ENCODE data around the gene ZG16. TPM values are rescaled to one million over a fixed set of nuclear protein-coding genes. Genes with fewer than 3 reads are reported as not detected.

The ZG16 gene
- total and polyA plus RNA-seq, 2 of the 8 experiments (the other 6 are each of a cell fraction or from before 2014, with no cell fraction given): not detected

DNA sequence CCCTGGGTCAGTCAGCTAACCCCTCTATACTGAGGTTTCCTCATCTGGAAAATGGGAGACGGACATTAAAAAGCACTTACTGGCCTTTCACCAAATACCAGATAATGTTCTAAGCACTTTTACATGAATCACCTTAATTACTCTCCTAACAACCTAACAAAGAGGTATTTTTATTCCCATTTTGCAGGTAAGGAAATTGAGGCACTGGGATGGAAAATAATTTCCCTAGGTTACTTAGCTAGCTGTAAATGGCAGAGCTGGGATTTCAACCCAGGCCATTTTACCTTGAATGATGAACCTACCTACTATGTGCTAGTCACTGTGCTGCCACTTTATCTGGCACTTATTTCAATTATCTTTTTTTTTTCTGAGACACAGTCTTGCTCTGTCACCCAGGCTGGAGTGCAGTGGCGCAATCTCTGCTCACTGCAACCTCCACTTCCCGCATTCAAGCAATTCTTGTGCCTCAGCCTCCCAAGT is 16.2 kb downstream of the ZG16 start:
- FAIRE-seq: no peak
- CTCF ChIA-PET (ENCODE audit: partially characterized antibody): interaction anchor here (0.6 to 1.5 kb wide), 6 partner anchors 9 to 238 kb away, joined by 3 to 5 read pairs (median 3); partner anchors contain the start of gene PAGR1
- no peak overlapping the region for H3K18ac ChIP-seq (ENCODE audit: extremely low read depth, low read length)
- H3K4me3 ChIP-seq (ENCODE audit: extremely low read depth in 1 of 4, insufficient read depth in 2 of 4, low read depth in 3 of 4, low read length in 4 of 4): no peak overlapping the region
- peaks cover 3 to 19% of the 10 kb centered on the region in 2 experiments for H4K20me1 ChIP-seq (replicated peaks in 1 of 2; ENCODE audit: control insufficient read depth in 1 of 2, insufficient read depth in 2 of 2, low read length in 2 of 2)
- H3K23me2 ChIP-seq (ENCODE audit: low read depth, low read length): peaks cover 14% of the 10 kb centered on the region
- no peak overlapping the region for H2BK5ac ChIP-seq (ENCODE audit: low read depth, low read length)
- WGBS, 2 experiments (ENCODE audit: extremely low coverage in 1 of 2, insufficient coverage in 1 of 2, insufficient read length in 1 of 2, insufficient replicate concordance in 2 of 2, low coverage in 1 of 2, low lambda C conversion rate in 2 of 2, missing lambda C conversion rate in 1 of 2): 96% methylated on average over 3 of the region's 3 CpGs; no CpG with 5 or more reads in 1 of the 2 experiments
- H3K36me3 ChIP-seq (ENCODE audit: control insufficient read depth in 2 of 4, insufficient read depth in 4 of 4, low read length in 3 of 4): peaks cover 25 to 41% (median 31%) of the 10 kb centered on the region in 4 experiments
- H3K4me1 ChIP-seq (replicated peaks in 1 of 4; ENCODE audit: control insufficient read depth in 3 of 4, insufficient read depth in 4 of 4, low read length in 3 of 4): peaks cover 0 to 13% (median 5%) of the 10 kb centered on the region in 4 experiments; a peak in 6 of 7 replicates
- no peak overlapping the region for H2BK20ac ChIP-seq (ENCODE audit: low read length)
- H4K5ac ChIP-seq (ENCODE audit: insufficient read length, low read depth, low read length): no peak overlapping the region
- POLR2A ChIA-PET (ENCODE audit: partially characterized antibody): interaction anchor here (0.6 to 4.3 kb wide), 6 partner anchors 10 to 297 kb away, joined by 3 to 25 read pairs (median 4); partner anchors contain the start of genes MAZ and TBX6
- no peak overlapping the region for H2BK12ac ChIP-seq (ENCODE audit: low read depth, low read length)
- no peak overlapping the region for H4K91ac ChIP-seq (replicated peaks; ENCODE audit: insufficient read length, low read length)
- H2BK120ac ChIP-seq (replicated peaks; ENCODE audit: low read depth, low read length): no peak overlapping the region
- H3K14ac ChIP-seq (ENCODE audit: insufficient read length): no peak overlapping the region
- H3K56ac ChIP-seq (replicated peaks; ENCODE audit: insufficient read length, low read depth, low read length): no peak overlapping the region
- H2AK5ac ChIP-seq (ENCODE audit: low read depth, low read length): no peak overlapping the region
- no peak overlapping the region for H2BK15ac ChIP-seq (ENCODE audit: low read length)
- no peaks in the 10 kb centered on the region for H3K27me3 ChIP-seq (replicated peaks in 1 of 4; ENCODE audit: control insufficient read depth in 3 of 4, extremely low read depth in 1 of 4, insufficient read depth in 3 of 4, low read length in 3 of 4)
- H3K4me2 ChIP-seq (ENCODE audit: insufficient read depth in 1 of 2, low read depth in 2 of 2, low read length in 2 of 2): no peak overlapping the region
- no peak overlapping the region for H3K9ac ChIP-seq (replicated peaks in 1 of 4; ENCODE audit: extremely low read depth in 1 of 4, low read depth in 3 of 4, low read length in 3 of 4)
- no peak overlapping the region for H2AFZ ChIP-seq (ENCODE audit: low read length)
- H3K79me1 ChIP-seq (ENCODE audit: low read depth, low read length): peaks cover 12% of the 10 kb centered on the region; the same call in 1 of the 2 replicates
- H3K4ac ChIP-seq (replicated peaks; ENCODE audit: insufficient read length, low read depth, low read length): no peak overlapping the region
- no peak overlapping the region for H3K23ac ChIP-seq (ENCODE audit: insufficient read length)
- no peak overlapping the region for H4K8ac ChIP-seq (ENCODE audit: extremely low read depth, insufficient read depth, low read length)
- no peak for TF ChIP-seq ZNF274 (IDR thresholded peaks at IDR 0.05; ENCODE audit: borderline replicate concordance, extremely low read depth, low read length)
- no peak for TF ChIP-seq JUN (IDR thresholded peaks at IDR 0.05; ENCODE audit: low read depth, low read length)
- TF ChIP-seq SIX5 (IDR thresholded peaks at IDR 0.05; ENCODE audit: low read depth, low read length): no peak
- no peak for TF ChIP-seq TCF12 (IDR thresholded peaks at IDR 0.05; ENCODE audit: low read depth, low read length)
- TF ChIP-seq CHD1 (IDR thresholded peaks at IDR 0.05; ENCODE audit: low read depth, low read length): no peak
- no peak for TF ChIP-seq CEBPB (IDR thresholded peaks at IDR 0.05; ENCODE audit: low read depth, low read length)
- TF ChIP-seq, protein P1, sequence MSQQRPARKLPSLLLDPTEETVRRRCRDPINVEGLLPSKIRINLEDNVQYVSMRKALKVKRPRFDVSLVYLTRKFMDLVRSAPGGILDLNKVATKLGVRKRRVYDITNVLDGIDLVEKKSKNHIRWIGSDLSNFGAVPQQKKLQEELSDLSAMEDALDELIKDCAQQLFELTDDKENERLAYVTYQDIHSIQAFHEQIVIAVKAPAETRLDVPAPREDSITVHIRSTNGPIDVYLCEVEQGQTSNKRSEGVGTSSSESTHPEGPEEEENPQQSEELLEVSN (IDR thresholded peaks at IDR 0.05): no peak
- TF ChIP-seq, protein P2, sequence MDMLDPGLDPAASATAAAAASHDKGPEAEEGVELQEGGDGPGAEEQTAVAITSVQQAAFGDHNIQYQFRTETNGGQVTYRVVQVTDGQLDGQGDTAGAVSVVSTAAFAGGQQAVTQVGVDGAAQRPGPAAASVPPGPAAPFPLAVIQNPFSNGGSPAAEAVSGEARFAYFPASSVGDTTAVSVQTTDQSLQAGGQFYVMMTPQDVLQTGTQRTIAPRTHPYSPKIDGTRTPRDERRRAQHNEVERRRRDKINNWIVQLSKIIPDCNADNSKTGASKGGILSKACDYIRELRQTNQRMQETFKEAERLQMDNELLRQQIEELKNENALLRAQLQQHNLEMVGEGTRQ (IDR thresholded peaks at IDR 0.05; ENCODE audit: low read length): no peak
- TF ChIP-seq, protein P3, sequence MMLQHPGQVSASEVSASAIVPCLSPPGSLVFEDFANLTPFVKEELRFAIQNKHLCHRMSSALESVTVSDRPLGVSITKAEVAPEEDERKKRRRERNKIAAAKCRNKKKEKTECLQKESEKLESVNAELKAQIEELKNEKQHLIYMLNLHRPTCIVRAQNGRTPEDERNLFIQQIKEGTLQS (IDR thresholded peaks at IDR 0.05; ENCODE audit: insufficient read depth, low read depth, low read length): no peak
- TF ChIP-seq EZH2 (IDR thresholded peaks at IDR 0.05; ENCODE audit: low read depth, low read length, severe bottlenecking): no peak
- TF ChIP-seq TEAD4 (IDR thresholded peaks at IDR 0.05; ENCODE audit: low read depth, low read length): no peak
- TF ChIP-seq BCL11A (IDR thresholded peaks at IDR 0.05; ENCODE audit: low read depth in 2 of 2, low read length in 2 of 2): no peak
- H3K27ac ChIP-seq (ENCODE audit: low read depth, low read length): no peak overlapping the region
- no peaks in the 10 kb centered on the region for H3K9me3 ChIP-seq (ENCODE audit: insufficient read depth in 2 of 2, low read depth in 1 of 2, low read length in 1 of 2)
- H3K79me2 ChIP-seq (ENCODE audit: control insufficient read depth in 1 of 2, insufficient read depth in 2 of 2, low read length in 2 of 2): peaks cover 28 to 58% of the 10 kb centered on the region in 2 experiments
- no peak for DNase-seq (ENCODE audit: low read depth in 1 of 2, low spot score in 2 of 2)
